Lower leg skin (tissue), 3 donors: ENCODE data around the gene SPDL1.

ENCODE experiments used
- POLR2A ChIP-seq, 2 donors: fragments of 450-650 bp; IDR thresholded peaks; one replicate each; pipeline ENCODE4 v1.6.1; 2016 to 2017; ENCODE audit warnings: antibody characterized with exemption in 2 of 2, mild to moderate bottlenecking in 1 of 2, moderate library complexity in 1 of 2
- TF ChIP-seq, protein P1 (sequence below), 3 donors: fragments of 450-650 bp; IDR thresholded peaks; one replicate each; pipeline ENCODE4 v1.5.1; 2016; ENCODE audit warnings: antibody characterized with exemption in 3 of 3, mild to moderate bottlenecking in 3 of 3, moderate library complexity in 2 of 3

- no peak for TF ChIP-seq POLR2A (IDR thresholded peaks at IDR 0.05)
- TF ChIP-seq, protein P1, sequence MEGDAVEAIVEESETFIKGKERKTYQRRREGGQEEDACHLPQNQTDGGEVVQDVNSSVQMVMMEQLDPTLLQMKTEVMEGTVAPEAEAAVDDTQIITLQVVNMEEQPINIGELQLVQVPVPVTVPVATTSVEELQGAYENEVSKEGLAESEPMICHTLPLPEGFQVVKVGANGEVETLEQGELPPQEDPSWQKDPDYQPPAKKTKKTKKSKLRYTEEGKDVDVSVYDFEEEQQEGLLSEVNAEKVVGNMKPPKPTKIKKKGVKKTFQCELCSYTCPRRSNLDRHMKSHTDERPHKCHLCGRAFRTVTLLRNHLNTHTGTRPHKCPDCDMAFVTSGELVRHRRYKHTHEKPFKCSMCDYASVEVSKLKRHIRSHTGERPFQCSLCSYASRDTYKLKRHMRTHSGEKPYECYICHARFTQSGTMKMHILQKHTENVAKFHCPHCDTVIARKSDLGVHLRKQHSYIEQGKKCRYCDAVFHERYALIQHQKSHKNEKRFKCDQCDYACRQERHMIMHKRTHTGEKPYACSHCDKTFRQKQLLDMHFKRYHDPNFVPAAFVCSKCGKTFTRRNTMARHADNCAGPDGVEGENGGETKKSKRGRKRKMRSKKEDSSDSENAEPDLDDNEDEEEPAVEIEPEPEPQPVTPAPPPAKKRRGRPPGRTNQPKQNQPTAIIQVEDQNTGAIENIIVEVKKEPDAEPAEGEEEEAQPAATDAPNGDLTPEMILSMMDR (IDR thresholded peaks at IDR 0.05): no peak
Measured at GRCh38 chr5:169650701-169651331, 67.2 kb downstream of the SPDL1 start.
